Endothelial cell of umbilical vein (primary cell): ENCODE results near the gene EXOC1. TPM values are rescaled to one million over a fixed set of nuclear protein-coding genes. Genes with fewer than 3 reads are reported as not detected.

Experiments used
- BruUV-seq: library from RNA; stranded (reverse); fragments of 400-500 nt; replicated peaks from 2 replicates; lab custom pipeline; 2021; lab: Mats Ljungman, UMichigan
- CTCF ChIA-PET: fragments of 300-600, 350-600 bp; sonication (Branson Sonifier 250); formaldehyde crosslinking; loops from one replicate; lab custom pipeline; 2021; ENCODE audit warnings: antibody characterized with exemption, inconsistent platforms; lab: Charles Lee
- POLR2A ChIA-PET: fragments of 300-600, 350-600 bp; sonication (Branson Sonifier 250); formaldehyde crosslinking; loops from one replicate; lab custom pipeline; 2021; ENCODE audit warnings: antibody characterized with exemption, inconsistent platforms; lab: Charles Lee
- DNase-seq: peaks from one replicate; pipeline ENCODE4 v3.0.0-alpha.2; 2011; ENCODE audit warnings: low read depth, low spot score
- FAIRE-seq: peaks from 2 replicates; lab custom pipeline; 2011; peaks lifted over from hg19 to GRCh38; lab: Jason Lieb, UNC
- H2AFZ ChIP-seq: 2 replicates; pipeline ENCODE4 v1.6.0; 2012; ENCODE audit warnings: low read depth, low read length, control low read depth, inconsistent platforms
- H3K27ac ChIP-seq: 2 replicates; pipeline ENCODE4 v1.5.1; 2011; ENCODE audit warnings: low read depth, mild to moderate bottlenecking, control low read depth, low read length, moderate library complexity; ENCODE audit not compliant: insufficient read depth
- H3K27me3 ChIP-seq, 2 experiments: 2 replicates each; pipeline versions ENCODE4 v1.6.0 to v1.6.1; 2011; ENCODE audit warnings: low read length in 2 of 2, mixed read lengths in 1 of 2; ENCODE audit not compliant: control insufficient read depth in 2 of 2, insufficient read depth in 2 of 2
- H3K36me3 ChIP-seq, 2 experiments: 2 replicates in 1 of 2; 3 replicates in 1 of 2; pipeline ENCODE4 v1.5.1; 2011; ENCODE audit warnings: low read length in 2 of 2, mild to moderate bottlenecking in 1 of 2, moderate library complexity in 1 of 2; ENCODE audit not compliant: control insufficient read depth in 2 of 2, insufficient read depth in 2 of 2; ENCODE audit errors: extremely low read depth in 1 of 2
- H3K4me1 ChIP-seq: 3 replicates; pipeline ENCODE4 v1.5.1; 2011; ENCODE audit warnings: mild to moderate bottlenecking, low read length; ENCODE audit not compliant: control insufficient read depth, insufficient read depth; ENCODE audit errors: extremely low read depth
- H3K4me2 ChIP-seq: 2 replicates; pipeline ENCODE4 v1.6.1; 2011; ENCODE audit warnings: low read length, control low read depth, mixed read lengths; ENCODE audit not compliant: insufficient read depth
- H3K4me3 ChIP-seq, 3 experiments: fragments of 200-600 bp in 1 of 3; sonication (generic), shearing (Covaris generic) in 1 of 3; replicated peaks in 1 of 3; 2 replicates each; pipeline ENCODE4 v1.5.1; 2011 to 2016; ENCODE audit warnings: control low read depth in 3 of 3, low read length in 3 of 3, mild to moderate bottlenecking in 2 of 3, inconsistent platforms in 1 of 3, low read depth in 1 of 3, moderate library complexity in 1 of 3; ENCODE audit not compliant: insufficient read depth in 1 of 3
- H3K79me2 ChIP-seq: 2 replicates; pipeline ENCODE4 v1.6.0; 2012; ENCODE audit warnings: low read length, inconsistent platforms; ENCODE audit not compliant: control insufficient read depth, insufficient read depth
- H3K9ac ChIP-seq: replicated peaks from 2 replicates; pipeline ENCODE3; 2011; ENCODE audit warnings: low read length, control low read depth; ENCODE audit not compliant: insufficient read depth; ENCODE audit errors: extremely low read depth
- H3K9me1 ChIP-seq: replicated peaks from 3 replicates; pipeline ENCODE4 v1.6.0; 2011; ENCODE audit warnings: mild to moderate bottlenecking, low read length; ENCODE audit not compliant: control insufficient read depth, insufficient read depth; ENCODE audit errors: extremely low read depth
- H3K9me3 ChIP-seq: replicated peaks from 2 replicates; pipeline ENCODE4 v1.5.1; 2012; ENCODE audit warnings: low read length, inconsistent platforms; ENCODE audit not compliant: control insufficient read depth, insufficient read depth
- H4K20me1 ChIP-seq: replicated peaks from 2 replicates; pipeline ENCODE3; 2011; ENCODE audit warnings: mild to moderate bottlenecking, low read length; ENCODE audit not compliant: control insufficient read depth, insufficient read depth; ENCODE audit errors: extremely low read depth
- EZH2 ChIP-seq: IDR thresholded peaks from 2 replicates; pipeline ENCODE4 v1.6.1; 2012; ENCODE audit warnings: borderline replicate concordance, low read depth, mild to moderate bottlenecking, moderate library complexity, low read length, inconsistent platforms; ENCODE audit not compliant: severe bottlenecking
- FOS ChIP-seq: IDR thresholded peaks from 2 replicates; pipeline ENCODE4 v1.6.1; 2011; ENCODE audit warnings: mild to moderate bottlenecking, low read length, moderate library complexity, borderline replicate concordance; ENCODE audit not compliant: insufficient read depth
- GATA2 ChIP-seq: IDR thresholded peaks from 2 replicates; pipeline ENCODE4 v1.7.0; 2011; ENCODE audit warnings: low read depth, mild to moderate bottlenecking, moderate library complexity, mixed read lengths, low read length; ENCODE audit not compliant: insufficient read length, insufficient read depth
- JUN ChIP-seq: IDR thresholded peaks from 2 replicates; pipeline ENCODE4 v1.6.1; 2011; ENCODE audit warnings: borderline replicate concordance, low read depth; ENCODE audit not compliant: insufficient read length, insufficient read depth
- MYC ChIP-seq: IDR thresholded peaks from one replicate; pipeline ENCODE4 v1.6.1; 2011; ENCODE audit warnings: mild to moderate bottlenecking, low read depth, low read length
- POLR2A ChIP-seq: IDR thresholded peaks from 2 replicates; pipeline ENCODE4 v1.6.1; 2012; ENCODE audit warnings: low read depth, mild to moderate bottlenecking, control low read depth, low read length
- POLR2AphosphoS5 ChIP-seq: IDR thresholded peaks from 2 replicates; pipeline ENCODE4 v1.6.1; 2012; ENCODE audit warnings: low read depth, mild to moderate bottlenecking, control low read depth, low read length, moderate library complexity; ENCODE audit not compliant: insufficient read depth
- dilution Hi-C: fragments of 300-500 bp; cut with MboI; formaldehyde crosslinking; loops from one replicate; pipeline ENCODE4 v1.15.0; 2019; ENCODE audit warnings: low sequenced_read_pairs; ENCODE audit not compliant: extremely low pct_ligation_motif_present
- intact Hi-C: fragments of 100-400 bp; cut with micrococcal nuclease; formaldehyde crosslinking; loops from one replicate; pipeline ENCODE4 v1.10.0; 2022
- polyA plus RNA-seq, 4 experiments: library from polyadenylated mRNA; depleted of rRNA in 3 of 4; stranded (reverse) in 3 of 4; unstranded in 1 of 4; fragments of >200 nt; gene quantifications; 2 replicates each; pipeline versions ENCODE4 v1.2.1 to v1.2.3, GENCODE V29; 2011 to 2012; ENCODE audit warnings: missing spikeins in 1 of 4
- total RNA-seq: library from RNA; stranded (reverse); gene quantifications from 2 replicates; pipeline ENCODE4 v1.2.3, GENCODE V29; 2021
- TF ChIP-seq, protein P1 (sequence below): IDR thresholded peaks from 2 replicates; pipeline ENCODE4 v1.6.1; 2011; ENCODE audit not compliant: insufficient read depth, insufficient read length
- TF ChIP-seq, protein P2 (sequence below), 2 donors: IDR thresholded peaks; 1 replicate in 1 of 2; 2 replicates in 1 of 2; pipeline ENCODE4 v1.5.1; 2011; ENCODE audit warnings: low read length in 2 of 2, mild to moderate bottlenecking in 2 of 2, moderate library complexity in 2 of 2, control low read depth in 1 of 2, inconsistent platforms in 1 of 2, low read depth in 1 of 2; ENCODE audit not compliant: insufficient read depth in 1 of 2; ENCODE audit errors: extremely low read depth in 1 of 2

The EXOC1 gene
- total and polyA plus RNA-seq, 2 donors (not counting 3 experiments of a cell fraction or from before 2014, with no cell fraction given) = 11.6 to 33.3 TPM

- TF ChIP-seq POLR2A (no peak), GATA2 (peak; percentile 30), JUN (peak; percentile 17)
- TF ChIP-seq, protein P1, sequence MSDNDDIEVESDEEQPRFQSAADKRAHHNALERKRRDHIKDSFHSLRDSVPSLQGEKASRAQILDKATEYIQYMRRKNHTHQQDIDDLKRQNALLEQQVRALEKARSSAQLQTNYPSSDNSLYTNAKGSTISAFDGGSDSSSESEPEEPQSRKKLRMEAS = no peak
- dilution Hi-C loops (no loop called here), intact Hi-C loops (no loop called here)
- Histone ChIP-seq H3K4me3 (no peak overlapping the region), H2AFZ (no peak overlapping the region), H3K27ac (no peak overlapping the region), H3K36me3 (peaks cover 0 to 4% of the 10 kb centered on the region in 2 experiments), H4K20me1 (no peaks in the 10 kb centered on the region), H3K4me2 (peak overlapping the region; percentile 43), H3K9me1 (no peaks in the 10 kb centered on the region), H3K4me1 (peaks cover 11% of the 10 kb centered on the region), H3K27me3 (no peaks in the 10 kb centered on the region), H3K9me3 (no peaks in the 10 kb centered on the region), H3K9ac (no peak overlapping the region), H3K79me2 (no peaks in the 10 kb centered on the region)
- ChIA-PET POLR2A (no interaction called here), CTCF (interaction anchor here (1.0 kb wide), 1 partner anchor 30 kb away, joined by 3 read pairs; no protein-coding TSS in a partner anchor)
- FAIRE-seq (no peak), DNase-seq (peak; percentile 43)
- no TSS peak for BruUV-seq
These were observed 53.5 kb downstream of the EXOC1 start for GRCh38 chr4:55906989-55907388.

DNA sequence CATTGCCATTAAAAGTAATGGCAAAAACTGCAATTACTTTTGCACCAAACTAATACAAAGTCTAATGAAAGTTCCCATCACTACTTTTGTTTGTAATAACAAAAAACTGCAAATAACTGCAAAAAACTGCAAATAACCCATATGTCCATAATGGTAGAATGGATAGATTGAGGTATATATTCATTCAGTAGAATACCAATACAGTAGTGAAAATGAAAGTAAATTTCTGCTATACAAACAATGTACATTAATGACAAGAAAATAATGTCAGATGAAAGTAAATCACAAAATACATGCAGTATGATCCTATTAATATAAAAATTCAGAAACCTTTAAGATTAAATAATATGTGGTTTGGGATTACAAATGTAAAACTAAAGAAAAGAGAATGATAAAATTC is 54.0 kb downstream of the EXOC1 start:
- H4K20me1 ChIP-seq = no peaks in the 10 kb centered on the region
- dilution Hi-C loops = no loop called here
- BruUV-seq = no TSS peak

More for the DNA sequence above, 54.0 kb downstream of the EXOC1 start:
- H3K9me3 ChIP-seq = no peaks in the 10 kb centered on the region
- no peak for TF ChIP-seq FOS
- TF ChIP-seq, protein P1 = no peak
- no peak for TF ChIP-seq GATA2
- TF ChIP-seq MYC = no peak
- TF ChIP-seq POLR2A = no peak
- no peak for TF ChIP-seq JUN
- TF ChIP-seq EZH2 = no peak
- TF ChIP-seq POLR2AphosphoS5 = no peak
- TF ChIP-seq, protein P2, sequence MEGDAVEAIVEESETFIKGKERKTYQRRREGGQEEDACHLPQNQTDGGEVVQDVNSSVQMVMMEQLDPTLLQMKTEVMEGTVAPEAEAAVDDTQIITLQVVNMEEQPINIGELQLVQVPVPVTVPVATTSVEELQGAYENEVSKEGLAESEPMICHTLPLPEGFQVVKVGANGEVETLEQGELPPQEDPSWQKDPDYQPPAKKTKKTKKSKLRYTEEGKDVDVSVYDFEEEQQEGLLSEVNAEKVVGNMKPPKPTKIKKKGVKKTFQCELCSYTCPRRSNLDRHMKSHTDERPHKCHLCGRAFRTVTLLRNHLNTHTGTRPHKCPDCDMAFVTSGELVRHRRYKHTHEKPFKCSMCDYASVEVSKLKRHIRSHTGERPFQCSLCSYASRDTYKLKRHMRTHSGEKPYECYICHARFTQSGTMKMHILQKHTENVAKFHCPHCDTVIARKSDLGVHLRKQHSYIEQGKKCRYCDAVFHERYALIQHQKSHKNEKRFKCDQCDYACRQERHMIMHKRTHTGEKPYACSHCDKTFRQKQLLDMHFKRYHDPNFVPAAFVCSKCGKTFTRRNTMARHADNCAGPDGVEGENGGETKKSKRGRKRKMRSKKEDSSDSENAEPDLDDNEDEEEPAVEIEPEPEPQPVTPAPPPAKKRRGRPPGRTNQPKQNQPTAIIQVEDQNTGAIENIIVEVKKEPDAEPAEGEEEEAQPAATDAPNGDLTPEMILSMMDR (IDR thresholded peaks at IDR 0.05; ENCODE audit: extremely low read depth in 1 of 2, insufficient read depth in 1 of 2, low read depth in 1 of 2, low read length in 2 of 2) = no peak
- ChIA-PET POLR2A (no interaction called here), CTCF (no interaction called here)
- DNase-seq (no peak), FAIRE-seq (no peak)
- no peak overlapping the region for H3K27ac ChIP-seq
- H3K9ac ChIP-seq = no peak overlapping the region
- H3K4me2 ChIP-seq = peak overlapping the region; percentile 43
- H3K4me1 ChIP-seq = peaks cover 11% of the 10 kb centered on the region
- H3K9me1 ChIP-seq = no peaks in the 10 kb centered on the region
- H3K4me3 ChIP-seq = no peak overlapping the region
- no peak overlapping the region for H2AFZ ChIP-seq
- H3K79me2 ChIP-seq = no peaks in the 10 kb centered on the region
- intact Hi-C loops = no loop called here
- peaks cover 0 to 4% of the 10 kb centered on the region in 2 experiments for H3K36me3 ChIP-seq
- H3K27me3 ChIP-seq = no peaks in the 10 kb centered on the region
